ENCODE data around the gene UNC13C.

Gene UNC13C

DNA sequence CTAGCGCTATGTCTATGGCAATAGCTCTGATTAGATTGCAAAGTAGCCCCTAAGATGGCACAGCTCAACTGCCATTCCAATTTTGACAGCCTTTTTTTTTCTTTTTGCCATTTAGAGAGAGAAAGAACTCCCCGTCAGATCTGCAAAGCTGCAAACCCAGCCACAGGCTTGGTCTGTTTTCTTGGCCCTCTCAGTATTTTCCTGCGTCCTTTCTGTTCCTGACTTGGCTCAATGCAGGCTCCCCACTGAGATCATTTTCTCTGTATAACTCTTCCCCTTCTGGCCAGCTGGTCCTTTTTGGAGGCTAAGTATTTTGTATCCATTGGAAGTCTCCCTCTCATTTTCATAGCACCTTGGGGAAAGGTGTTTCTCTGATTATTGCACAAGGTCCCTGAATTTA is 386.7 kb downstream of the UNC13C start:
- DNase-seq (ENCODE audit: extremely low read depth, insufficient read length): no peak
- TF ChIP-seq, protein P1, sequence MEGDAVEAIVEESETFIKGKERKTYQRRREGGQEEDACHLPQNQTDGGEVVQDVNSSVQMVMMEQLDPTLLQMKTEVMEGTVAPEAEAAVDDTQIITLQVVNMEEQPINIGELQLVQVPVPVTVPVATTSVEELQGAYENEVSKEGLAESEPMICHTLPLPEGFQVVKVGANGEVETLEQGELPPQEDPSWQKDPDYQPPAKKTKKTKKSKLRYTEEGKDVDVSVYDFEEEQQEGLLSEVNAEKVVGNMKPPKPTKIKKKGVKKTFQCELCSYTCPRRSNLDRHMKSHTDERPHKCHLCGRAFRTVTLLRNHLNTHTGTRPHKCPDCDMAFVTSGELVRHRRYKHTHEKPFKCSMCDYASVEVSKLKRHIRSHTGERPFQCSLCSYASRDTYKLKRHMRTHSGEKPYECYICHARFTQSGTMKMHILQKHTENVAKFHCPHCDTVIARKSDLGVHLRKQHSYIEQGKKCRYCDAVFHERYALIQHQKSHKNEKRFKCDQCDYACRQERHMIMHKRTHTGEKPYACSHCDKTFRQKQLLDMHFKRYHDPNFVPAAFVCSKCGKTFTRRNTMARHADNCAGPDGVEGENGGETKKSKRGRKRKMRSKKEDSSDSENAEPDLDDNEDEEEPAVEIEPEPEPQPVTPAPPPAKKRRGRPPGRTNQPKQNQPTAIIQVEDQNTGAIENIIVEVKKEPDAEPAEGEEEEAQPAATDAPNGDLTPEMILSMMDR (IDR thresholded peaks at IDR 0.05; ENCODE audit: insufficient read depth, low read length, poor library complexity, severe bottlenecking): no peak
- Histone ChIP-seq H3K27me3 (replicated peaks; ENCODE audit: control insufficient read depth, insufficient read depth, low read length) (no peaks in the 10 kb centered on the region), H3K36me3 (ENCODE audit: control insufficient read depth, insufficient read depth, low read length) (no peaks in the 10 kb centered on the region), H3K4me3 (replicated peaks; ENCODE audit: low read depth, low read length) (no peak overlapping the region)

DNA sequence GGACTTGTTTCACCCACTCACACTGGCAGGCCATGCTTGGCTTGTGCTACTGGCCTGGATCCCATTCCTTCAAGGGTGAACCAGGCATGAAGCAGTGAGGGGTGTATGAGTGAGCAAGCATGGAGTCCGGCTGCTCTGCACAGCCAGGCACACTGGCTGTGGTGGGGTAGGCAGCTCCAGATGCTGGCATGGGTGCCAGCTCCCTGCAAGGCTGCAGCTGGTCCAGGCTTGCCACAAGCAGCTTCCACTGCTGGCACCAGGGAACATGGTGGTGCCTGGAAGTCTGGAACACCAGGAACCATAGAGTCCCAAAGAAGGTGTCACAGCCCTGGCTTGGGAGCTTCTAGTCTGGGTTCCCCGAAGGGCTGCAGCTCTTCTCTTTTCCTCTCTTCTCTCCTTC is 395.1 kb downstream of the UNC13C start:
- Histone ChIP-seq H3K36me3 (ENCODE audit: control insufficient read depth, insufficient read depth, low read length) (no peaks in the 10 kb centered on the region), H3K27me3 (replicated peaks; ENCODE audit: control insufficient read depth, insufficient read depth, low read length) (no peaks in the 10 kb centered on the region), H3K4me3 (replicated peaks; ENCODE audit: low read depth, low read length) (no peak overlapping the region)
- TF ChIP-seq, protein P1 (IDR thresholded peaks at IDR 0.05; ENCODE audit: insufficient read depth, low read length, poor library complexity, severe bottlenecking): no peak
- no peak for DNase-seq (ENCODE audit: extremely low read depth, insufficient read length)

DNA sequence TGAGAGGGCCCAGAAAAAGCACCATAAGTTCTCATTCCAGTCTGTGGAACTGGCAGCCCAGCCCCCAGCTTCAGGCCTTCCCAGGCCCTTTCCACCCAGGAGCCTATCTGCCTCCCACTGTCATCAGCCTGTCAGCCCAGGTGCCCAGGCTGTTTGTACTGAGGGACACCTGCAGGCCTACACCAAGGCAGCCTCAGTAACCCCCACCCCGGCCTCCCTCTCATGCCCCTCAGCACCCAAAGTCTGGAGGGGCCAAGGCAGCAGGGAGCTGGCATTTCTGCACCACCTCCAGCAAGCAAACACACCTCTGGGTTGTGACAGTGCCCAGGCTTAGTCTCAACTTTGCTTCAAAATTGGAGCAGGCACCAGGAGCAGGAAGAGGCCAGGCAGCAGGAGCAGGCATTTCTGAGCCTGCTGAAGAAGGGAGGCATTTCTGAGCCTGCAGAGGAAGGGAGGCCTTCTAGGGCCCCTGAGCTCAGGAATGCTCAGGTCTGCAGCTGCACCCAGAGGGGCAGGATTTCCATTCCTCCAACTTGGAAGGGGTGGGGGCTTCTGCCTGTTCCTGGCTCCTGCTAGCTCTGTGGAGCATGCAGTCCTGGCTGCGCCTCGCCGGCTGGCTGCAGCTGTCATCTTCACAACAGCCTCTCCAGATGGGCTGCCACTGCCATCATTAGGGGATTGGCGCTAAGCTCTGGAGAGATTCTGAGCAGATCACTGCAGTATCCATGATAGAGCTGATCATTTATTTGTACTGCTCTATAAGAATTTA is 396.1 kb downstream of the UNC13C start:
- no peak for DNase-seq (ENCODE audit: extremely low read depth, insufficient read length)
- no peaks in the 10 kb centered on the region for H3K27me3 ChIP-seq (replicated peaks; ENCODE audit: control insufficient read depth, insufficient read depth, low read length)
- H3K36me3 ChIP-seq (ENCODE audit: control insufficient read depth, insufficient read depth, low read length): no peaks in the 10 kb centered on the region
- H3K4me3 ChIP-seq (replicated peaks; ENCODE audit: low read depth, low read length): no peak overlapping the region
- TF ChIP-seq, protein P1 (IDR thresholded peaks at IDR 0.05; ENCODE audit: insufficient read depth, low read length, poor library complexity, severe bottlenecking): no peak

DNA sequence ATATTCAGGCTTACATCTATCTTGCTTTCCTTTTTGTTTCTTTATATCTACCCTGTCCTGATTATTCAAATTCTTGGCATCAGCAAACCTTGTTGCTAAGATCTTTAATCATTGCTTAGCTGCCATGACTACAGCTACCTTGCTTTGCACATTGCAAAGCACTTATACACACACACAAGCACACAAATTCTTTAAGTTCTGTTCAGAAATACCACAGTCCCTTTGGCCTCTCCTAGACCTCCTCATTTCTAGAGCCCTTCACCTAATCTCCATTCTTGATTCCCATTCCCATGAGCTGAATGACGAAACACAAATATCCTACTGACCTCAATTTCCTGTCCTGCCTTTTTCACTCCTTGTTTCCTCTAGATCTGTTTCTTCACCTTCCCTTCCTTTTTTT is 409.6 kb downstream of the UNC13C start:
- H3K36me3 ChIP-seq (ENCODE audit: control insufficient read depth, insufficient read depth, low read length): no peaks in the 10 kb centered on the region
- TF ChIP-seq, protein P1 (IDR thresholded peaks at IDR 0.05; ENCODE audit: insufficient read depth, low read length, poor library complexity, severe bottlenecking): no peak
- H3K4me3 ChIP-seq (replicated peaks; ENCODE audit: low read depth, low read length): no peak overlapping the region
- H3K27me3 ChIP-seq (replicated peaks; ENCODE audit: control insufficient read depth, insufficient read depth, low read length): no peaks in the 10 kb centered on the region
- no peak for DNase-seq (ENCODE audit: extremely low read depth, insufficient read length)

DNA sequence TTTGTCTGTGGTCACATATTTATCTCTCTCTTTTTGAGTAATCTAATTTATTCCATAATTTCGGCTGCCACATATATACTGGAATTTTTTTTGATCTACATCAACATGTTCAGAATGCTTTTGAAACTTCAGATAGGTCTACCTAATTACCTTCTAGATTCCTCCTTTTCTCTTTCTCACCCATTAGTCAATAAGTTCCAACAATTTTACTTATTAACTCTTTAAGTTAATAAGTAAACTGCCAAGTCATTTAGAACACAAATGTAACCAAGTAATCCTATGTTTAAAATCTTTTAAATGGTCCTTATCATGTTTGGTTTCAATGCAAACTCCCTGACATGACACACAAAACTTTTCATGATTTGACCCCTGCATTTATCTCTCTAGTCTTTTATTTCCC is 410.5 kb downstream of the UNC13C start:
- DNase-seq (ENCODE audit: extremely low read depth, insufficient read length): no peak
- TF ChIP-seq, protein P1 (IDR thresholded peaks at IDR 0.05; ENCODE audit: insufficient read depth, low read length, poor library complexity, severe bottlenecking): no peak
- no peak overlapping the region for H3K4me3 ChIP-seq (replicated peaks; ENCODE audit: low read depth, low read length)
- H3K36me3 ChIP-seq (ENCODE audit: control insufficient read depth, insufficient read depth, low read length): no peaks in the 10 kb centered on the region
- no peaks in the 10 kb centered on the region for H3K27me3 ChIP-seq (replicated peaks; ENCODE audit: control insufficient read depth, insufficient read depth, low read length)

All from GM06990 (cell line).